ENCODE results near the gene SLC2A5.

Gene SLC2A5

DNA sequence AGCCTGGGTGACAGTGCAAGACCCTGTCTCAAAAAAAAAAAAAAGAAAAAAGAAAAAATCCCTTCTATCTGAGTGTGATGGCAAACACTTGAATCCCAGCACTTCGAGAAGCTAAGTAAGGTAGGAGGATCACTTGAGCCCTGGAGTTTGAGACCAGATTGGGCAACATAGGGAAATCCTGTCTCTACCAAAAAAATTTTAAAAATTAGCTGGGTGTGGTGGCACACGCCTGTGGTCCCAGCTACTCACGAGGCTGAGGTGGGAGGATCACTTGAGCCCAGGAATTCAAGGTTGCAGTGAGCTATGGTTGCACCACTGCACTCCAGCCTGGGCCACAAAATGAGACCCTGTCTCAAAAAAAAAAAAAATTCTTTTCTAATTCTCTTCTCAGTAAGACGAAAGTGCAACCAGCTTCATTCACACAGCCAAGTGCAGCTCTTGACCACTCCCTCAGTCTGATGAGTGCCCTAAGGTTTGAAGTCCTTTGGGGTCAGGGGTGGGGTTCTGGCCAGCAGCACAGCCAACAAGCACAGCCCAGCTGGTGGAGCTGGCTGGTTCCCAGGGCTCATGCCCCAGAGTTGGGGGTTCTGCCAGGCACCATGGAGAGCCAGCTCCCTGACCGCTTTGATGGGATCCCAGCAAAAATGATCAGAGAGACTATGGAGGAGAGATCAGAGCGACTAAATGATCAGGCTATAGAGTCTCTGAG lies 8.0 kb downstream of the SLC2A5 start:
- no peak for DNase-seq

DNA sequence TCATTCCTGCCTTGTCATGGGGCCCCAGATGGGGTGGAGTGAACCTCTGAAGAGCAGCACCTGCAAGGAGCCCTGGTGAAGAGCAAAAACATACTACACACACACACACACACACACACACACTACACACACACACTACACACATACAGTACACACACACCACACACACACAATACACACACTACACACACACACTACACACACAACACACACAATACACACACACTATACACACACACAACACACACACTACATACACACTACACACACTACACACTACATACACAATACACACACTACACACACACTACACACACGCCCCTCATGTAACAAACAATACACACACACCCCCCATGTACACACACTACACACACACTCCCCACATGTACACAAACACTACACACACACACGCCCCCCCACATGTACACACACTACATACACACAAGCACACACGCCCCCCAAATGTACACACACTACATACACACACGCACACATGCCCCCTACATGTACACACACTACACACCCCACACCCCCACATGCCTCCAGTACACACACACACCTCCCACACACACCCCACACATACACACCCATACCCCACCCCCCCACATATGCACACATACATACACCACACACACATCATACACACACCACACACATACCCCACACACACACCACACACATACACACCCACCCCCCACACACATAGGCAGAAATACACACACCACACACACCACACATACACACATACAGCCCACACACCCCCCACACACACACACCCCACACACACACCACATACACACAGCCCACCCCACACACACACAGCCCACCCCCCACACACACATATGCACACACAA lies 9.3 kb downstream of the SLC2A5 start:
- no peak for DNase-seq

DNA sequence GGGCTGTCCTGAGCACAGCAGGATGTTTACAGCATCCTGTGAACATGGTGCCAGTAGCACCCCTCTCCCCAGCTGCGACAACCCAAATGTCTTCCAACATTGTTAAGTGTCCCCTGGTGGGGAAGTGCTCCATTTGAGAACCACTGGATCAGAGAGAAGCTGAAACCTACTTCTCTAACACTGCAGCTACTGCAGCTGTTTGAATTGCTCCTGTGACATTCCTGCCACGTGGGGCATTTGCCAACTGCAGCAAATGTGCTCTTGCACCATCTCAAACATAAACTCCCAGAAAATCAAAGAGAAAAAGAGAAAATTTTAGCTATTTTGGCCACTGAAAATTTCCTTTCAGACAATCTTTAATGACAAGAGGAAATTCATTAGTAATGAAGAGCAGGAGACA lies 11.0 kb downstream of the SLC2A5 start:
- DNase-seq: no peak

DNA sequence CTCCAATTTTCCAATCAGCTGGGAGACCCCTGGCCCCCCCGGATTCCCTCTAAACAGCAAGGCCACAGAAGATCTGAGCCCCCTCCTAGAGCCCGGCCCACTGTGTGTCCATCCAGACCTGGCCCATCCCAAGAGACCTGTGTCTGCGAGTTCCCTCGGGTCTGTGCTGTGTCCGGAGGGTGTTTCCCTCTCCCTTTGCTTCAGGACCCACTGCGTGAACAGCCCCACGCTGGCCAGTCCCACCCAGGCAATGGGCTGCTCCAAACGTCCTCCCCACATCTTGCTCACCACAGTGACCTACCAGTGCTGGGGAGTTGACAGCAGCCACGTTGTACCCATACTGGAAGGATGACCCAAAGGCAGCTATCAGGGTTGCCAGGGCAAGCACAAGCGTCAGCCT lies 11.6 kb downstream of the SLC2A5 start:
- DNase-seq: no peak

DNA sequence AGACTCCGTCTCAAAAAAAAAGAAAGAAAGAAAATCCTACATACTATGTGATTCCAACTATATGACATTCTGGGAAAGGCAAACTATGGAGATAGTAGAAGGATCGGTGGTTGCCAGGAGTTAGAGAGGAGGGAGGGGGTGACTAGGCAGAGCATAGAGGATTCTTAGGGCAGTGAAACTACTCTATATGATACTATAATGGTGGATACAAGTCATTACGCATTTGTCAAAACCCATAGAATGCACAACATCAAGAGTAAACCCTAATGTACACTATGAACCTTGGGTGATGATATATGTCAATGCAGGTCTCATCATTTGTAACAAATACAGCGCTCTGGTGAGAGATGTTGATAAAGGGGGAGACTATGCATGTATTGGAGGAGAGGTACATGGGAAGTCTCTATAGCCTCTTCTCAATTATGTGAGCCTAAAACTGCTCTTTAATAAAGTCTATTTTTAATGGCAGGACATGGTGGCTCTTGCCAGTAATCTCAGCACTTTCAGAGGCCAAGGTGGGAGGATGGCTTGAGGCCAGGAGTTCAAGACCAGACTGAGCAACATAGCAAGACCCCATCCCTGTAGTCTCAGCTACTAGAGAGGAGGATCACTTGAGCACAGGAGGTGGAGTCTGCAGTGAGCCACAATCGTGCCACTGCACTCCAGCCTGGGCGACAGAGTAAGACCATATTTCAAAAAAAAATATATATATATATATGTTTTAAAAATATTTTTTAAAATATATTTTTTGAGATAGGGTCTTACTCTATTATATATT lies 17.0 kb downstream of the SLC2A5 start:
- DNase-seq: peak; percentile 3

DNA sequence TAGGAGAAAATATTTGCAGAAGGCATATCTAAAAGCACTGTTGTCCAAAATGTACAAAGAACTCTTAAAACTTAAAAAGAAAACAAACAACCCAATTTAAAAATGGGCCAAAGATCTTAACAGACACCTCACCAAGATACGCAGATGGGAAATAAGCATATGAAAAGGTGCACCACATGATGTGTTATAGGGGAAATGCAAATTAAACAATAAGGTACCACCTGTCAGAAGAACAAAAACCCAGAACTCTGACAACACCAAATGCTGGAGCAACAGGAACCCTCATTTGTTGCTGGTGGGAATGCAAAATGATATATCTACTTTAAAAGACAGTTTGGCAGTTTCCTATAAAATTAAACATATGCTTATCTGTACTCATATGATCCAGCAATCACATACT lies 18.1 kb downstream of the SLC2A5 start:
- DNase-seq: no peak

DNA sequence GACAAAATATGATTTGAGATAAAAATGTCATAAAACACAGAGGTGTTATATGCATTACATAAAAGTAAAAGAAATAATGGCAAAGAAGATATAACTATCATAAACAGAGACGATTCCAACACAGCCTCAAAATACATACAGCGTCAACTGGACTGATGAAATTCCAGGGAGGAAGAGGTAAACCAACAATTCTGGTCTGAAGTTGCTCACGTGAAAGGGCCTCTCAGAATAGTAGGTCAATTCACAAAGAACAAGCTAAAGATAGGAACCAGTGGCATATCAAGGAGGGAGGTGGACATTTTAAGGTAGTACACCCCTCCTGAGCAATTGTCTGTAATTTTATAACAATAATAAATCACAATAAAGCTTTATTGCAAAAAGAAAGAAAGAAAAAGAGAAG lies 18.6 kb downstream of the SLC2A5 start:
- DNase-seq: no peak

DNA sequence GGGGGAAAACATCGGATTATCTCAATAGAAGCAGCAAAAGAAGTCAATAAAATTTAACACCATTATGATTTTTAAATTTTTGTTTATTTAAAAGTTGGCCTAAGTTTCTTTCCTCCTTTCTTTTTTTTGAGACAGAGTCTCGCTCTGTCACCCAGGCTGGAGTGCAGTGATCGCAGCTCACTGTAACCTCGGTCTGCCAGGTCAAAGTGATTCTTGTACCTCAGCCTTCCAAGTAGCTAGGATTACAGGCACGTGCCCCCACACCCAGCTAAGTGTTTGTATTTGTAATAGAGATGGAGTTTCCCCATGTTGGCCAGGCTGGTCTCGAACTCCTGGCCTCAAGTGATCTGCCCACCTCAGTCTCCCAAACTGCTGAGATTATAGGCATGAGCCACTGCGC lies 20.9 kb downstream of the SLC2A5 start:
- no peak for DNase-seq

DNA sequence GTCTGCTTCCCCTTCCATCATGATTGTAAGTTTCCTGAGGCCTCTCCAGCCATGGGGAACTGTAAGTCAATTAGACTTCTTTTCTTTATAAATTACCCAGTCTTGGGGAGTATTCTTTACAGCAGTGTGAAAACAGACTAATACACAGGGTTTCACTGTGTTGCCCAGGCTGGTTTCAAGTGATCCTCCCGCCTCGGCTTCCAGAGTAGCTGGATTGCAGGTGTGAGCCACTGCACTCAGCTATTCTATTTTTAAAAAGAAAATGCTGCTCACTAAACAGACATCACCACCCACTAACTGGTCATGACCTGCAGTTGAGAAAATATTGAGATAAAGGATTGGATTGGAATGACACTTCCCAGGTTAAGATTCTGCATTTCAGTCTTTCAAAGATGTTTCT lies 22.4 kb downstream of the SLC2A5 start:
- no peak for DNase-seq

DNA sequence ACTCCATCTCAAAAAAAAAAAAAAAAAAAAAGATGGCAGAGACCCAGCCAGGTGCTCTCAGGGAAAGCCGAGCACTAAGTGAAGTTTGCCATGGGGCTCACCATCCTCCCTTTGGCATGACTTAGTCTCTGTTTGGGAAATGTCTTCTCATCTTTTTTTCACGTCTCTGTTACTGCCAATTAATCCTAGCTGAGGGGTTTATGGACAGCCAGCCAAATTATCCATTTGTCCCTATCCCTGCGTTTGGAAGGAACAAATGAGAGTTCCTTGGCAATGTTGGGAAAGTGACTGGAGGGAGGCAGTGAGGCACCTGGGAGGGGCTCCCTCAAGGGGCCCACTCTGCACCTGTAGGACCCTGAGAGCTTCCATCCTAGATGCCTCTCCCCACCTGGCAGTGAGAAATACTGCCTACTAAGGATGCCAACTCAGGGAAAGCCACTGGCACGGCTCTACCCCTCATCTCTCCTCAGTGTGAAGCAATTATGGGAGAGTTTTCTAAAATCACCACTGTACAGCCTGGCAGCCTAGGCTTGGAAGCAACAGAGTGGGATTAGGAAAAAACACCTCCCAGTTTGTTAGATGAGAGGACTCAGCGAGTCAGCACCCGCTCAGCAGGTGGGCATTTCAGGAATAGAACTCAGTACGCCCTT lies 23.4 kb downstream of the SLC2A5 start:
- DNase-seq: no peak

DNA sequence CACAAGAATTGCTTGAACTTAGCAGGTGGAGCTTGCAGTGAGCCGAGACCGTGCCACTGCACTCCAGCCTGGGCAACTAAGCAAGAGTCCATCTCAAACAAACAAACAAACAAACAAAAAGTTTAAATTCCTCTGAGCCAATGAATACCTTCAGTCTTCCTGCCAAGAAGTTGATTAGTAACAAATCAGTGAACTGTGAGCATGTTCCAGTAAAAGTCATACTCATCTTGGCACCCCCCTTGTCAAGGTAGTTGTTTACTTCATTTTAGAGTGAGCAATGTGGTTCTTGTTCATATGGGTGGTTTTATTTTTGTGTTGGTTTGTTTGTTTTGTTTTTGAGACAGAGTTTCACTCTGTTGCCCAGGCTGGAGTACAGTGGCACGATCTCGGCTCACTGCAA lies 25.2 kb downstream of the SLC2A5 start:
- no peak for DNase-seq

DNA sequence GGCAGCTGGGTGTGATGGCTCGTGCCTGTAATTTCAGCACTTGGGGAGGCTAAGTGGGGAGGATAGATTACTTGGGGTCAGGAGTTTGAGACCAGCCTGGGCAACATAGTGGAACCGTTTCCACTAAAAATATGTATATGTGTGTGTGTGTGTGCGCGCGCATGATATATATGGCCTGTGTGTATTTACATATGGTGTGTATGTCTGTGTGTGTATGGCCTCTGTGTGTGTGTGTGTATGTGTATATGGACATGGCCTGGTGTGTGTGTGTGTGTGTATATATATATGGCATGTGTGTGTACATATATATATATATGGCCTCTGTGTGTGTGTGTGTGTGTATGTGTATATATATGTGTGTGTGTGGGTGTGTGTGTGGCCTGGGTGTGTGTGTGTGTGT lies 27.2 kb downstream of the SLC2A5 start:
- DNase-seq: no peak

DNA sequence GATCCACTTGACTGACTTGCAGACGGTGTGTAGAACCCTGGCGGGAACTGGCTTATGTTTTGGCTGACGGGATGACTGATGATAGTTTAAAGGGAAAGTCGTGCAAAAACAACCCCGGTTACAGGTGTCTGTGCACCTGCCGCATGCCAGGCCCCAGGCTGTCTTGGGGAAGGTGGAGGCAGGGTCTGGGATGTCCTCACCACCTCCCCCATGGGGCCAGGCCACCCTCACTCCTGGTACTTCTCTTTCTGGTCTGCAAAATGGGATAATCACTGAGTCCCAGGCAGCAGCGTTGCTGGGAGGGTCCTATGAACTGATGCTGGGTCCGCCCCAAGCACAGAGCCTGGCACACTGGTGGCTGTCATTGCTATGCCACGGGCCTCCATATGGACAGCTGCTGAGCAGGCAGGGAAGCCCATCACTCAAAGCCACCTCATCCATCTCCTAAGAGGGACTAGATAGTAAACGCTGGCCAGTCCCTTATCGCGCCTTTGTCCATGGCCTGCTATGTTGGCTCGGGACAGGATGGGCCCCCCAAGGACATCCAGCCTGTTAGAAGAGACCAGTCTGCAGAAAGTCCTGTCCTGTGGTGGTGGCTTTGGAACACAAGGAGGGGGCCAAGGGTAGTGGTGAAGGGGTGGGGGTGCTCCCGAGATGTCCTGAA lies 28.2 kb downstream of the SLC2A5 start:
- DNase-seq: no peak

DNA sequence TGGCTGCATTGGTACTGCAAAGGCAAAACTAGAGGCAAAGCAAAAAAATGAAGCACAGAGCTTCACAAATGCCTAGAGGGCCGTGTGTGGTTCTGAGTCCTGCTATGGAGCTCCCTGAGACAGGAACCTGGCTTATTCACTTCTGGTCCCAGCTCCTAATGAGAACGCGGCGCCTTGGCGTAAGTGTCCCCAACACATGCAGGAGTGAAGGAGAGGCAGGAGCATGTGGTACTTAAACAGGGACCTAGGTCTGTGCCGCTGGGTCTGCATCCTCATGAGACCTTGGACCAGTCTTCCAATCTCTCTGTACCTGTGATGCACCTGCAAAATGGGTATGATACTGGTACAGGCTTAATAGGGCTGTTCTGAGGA lies 28.8 kb downstream of the SLC2A5 start:
- no peak for DNase-seq

DNA sequence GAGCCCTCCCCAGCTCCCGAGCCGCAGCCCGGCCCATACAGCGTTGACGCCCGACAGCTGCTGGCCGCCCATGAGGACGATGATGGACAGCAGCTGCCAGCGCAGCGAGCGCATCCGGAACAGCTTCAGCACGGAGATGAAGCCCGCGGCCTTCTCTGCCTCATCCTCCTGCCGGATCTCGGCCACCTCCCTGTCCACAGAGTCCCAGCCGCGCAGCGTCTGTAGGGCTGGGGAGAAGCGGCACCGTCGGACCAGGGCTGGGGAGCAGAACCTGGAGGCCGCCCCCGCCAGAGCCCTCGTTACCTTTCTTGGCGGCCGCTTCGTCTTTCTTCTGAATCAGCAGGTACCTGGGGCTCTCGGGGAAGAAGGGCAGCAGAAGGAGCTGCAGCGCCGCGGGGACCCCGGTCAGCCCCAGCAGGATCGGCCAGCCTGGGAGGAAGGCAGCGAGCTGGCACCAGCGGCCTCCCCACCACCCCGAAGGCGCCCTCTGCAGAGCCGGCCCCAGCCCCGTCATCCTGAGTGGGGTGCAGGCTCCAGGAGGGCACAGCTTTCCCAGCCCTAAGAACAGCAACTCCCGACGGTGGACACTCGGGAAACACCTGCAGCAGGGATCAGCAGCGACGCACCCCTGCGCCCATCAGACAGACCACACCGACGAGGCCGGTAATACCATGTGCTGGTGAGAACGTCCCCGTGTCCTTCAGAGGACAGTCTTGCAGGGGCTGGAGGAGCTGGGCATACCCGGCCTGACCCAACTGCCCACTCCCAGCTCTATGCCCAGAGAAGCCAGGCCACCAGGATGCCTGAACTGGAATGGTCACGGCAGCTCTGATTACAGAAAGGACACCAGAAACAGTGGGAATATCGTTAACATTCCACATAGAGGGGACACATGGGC lies 29.4 kb downstream of the SLC2A5 start:
- DNase-seq: no peak

DNA sequence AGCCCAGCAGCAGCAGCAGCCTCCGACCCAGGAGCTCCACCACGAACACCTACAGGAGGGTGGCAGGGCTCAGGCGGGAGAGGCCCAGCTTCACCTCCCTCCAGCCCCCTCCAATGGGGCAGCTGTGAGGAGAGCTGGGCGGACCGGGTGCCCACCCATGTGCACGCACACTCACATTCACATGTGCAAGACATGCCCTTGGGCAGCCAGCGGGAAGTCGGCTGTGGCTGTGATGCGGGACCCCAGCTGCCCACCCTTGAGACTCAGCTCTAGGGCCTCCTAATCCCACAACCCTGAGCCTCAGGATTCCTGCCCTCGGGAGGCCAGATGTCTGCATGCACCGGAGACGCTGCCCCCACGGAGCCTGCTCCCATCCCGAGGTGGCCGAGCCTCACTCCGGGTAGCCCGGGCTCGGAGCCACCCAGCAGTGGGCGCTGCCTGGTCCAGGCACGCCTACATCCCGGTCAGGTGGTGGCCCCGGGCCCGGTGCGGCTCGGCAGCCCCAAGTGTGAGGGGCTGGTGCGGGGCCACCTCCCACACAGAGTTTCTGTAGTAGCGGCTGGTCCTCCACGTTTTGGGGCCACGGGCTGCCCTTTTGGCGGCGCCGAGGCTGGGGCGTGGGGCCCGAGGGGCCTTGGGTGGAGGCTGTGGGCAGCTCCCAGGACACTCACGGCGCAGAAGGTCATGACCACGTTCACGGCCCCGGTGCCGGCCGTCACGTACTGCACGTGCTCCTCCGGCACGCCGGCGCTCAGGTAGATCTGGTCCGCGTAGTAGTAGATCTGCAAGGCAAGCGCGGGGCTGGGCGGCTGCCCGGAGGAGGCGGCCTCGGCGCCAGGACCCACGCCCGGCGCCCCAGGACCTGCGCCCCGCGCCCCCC lies 30.3 kb downstream of the SLC2A5 start:
- DNase-seq: no peak

DNA sequence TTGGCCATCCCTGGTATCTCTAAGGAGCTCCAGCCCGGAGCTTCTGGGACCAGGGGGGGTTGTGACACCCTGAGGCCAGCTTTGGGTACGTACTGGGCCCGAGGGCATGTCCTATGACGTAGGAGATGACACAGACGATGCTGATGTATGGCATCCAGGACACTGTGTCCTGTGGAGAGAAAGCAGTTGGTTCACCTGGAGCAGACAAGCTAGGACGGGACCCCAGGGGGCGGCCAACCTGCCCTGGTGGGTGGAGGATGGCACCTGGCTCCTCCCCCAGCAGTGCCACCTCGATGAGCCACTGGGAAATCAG lies 31.1 kb downstream of the SLC2A5 start:
- DNase-seq: no peak

DNA sequence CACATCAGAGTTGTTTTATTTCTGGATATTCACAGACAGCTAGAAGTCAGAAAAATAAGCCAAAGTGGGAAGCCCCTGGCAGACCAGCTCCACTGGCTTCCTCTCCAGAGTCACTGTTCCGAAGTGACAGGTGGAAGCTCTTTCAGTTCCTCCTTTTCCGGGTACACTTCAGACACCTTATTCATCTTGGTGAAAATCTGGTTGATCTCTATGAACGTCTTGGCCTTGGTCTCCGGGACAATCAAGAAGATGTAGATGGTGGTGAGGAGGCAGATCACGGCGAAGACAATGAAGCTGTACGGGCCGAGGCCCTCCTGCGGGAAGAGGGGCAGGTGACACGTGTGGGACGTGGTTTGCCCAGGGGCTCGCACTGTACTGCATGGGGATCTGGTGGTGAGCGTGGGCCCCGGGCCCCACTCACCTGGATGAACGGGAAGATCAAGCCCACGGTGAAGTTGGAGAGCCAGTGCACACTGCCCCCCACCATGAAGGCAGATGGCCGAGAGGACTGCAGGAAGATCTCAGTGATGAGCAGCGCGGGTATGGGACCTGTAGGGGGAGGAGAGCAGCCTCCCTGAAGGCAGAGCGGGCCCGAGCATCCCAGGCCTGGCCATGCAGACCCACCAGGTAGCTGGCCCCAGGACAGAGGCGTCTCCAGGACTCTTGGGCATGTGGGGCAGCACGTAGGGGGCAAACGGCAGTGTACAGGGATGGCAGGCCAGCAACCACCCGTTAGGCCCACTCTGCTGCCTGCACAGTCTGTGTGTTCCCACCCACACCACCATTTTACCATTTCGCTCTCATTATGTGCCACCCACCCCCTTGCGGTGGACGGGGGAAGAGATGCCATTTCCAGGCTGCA lies 31.7 kb downstream of the SLC2A5 start:
- DNase-seq: no peak

DNA sequence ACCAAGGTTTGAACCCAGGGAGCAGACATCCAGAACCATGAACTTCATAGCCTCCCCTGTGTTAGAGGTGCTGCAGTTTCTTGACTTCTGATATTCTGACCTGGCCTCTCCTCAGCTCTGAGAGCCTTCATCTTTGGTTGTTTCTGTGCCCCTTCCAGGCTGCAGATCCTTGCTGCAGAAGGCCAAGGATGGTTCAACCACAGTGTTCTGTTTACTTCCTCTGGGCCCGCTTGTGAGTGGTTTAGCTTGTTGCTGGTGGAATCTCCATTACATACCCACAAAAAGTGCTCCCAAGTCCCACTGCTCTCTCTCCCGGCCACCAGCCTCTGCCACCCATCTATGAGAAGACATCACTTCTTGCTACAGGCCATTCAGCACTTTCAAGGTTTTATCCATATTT lies 34.2 kb downstream of the SLC2A5 start:
- no peak for DNase-seq

DNA sequence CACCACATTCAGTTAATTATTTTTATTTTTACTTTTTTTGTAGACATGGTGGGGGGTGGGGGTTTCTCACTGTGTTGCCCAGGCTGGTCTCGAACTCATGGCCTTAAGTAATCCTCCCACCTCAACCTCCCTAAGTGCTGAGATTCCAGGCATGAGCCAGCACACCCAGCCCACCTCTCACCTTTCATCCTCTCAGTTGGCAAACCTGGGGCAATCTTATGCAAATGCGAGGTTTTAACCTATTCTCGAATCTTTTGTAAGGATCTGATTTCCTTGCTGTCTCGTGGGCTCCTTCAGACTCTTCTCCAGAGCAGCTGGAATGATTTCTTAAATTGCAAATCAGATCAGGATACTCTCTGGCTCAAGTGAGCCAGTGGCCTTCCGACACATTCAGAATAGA lies 36.1 kb downstream of the SLC2A5 start:
- no peak for DNase-seq
